OCI-LY1 (cell line): ENCODE measurements around the gene CCDC102B.

Experiments
- CTCF ChIP-seq: fragments of 200-600 bp; sonication (generic), shearing (Covaris generic); IDR thresholded peaks from 2 replicates; pipeline ENCODE4 v1.5.1; 2017; ENCODE audit warnings: mild to moderate bottlenecking, antibody characterized with exemption, low read length, moderate library complexity, mixed read lengths
- EZH2 ChIP-seq: fragments of 200-600 bp; sonication (generic), shearing (Covaris generic); IDR thresholded peaks from 2 replicates; pipeline ENCODE4 v1.8.0; 2017; ENCODE audit warnings: borderline replicate concordance, mixed run types, mild to moderate bottlenecking, antibody characterized with exemption, low read length, moderate library complexity, mixed read lengths

GRCh38 chr18:68992719-68993482 is 195.0 kb downstream of the CCDC102B start:
- TF ChIP-seq CTCF (no peak), EZH2 (no peak)
